Measurements from ENCODE around the gene DUSP22. TPM values are rescaled to one million over a fixed set of nuclear protein-coding genes. Genes with fewer than 3 reads are reported as not detected.

Gene DUSP22
- total RNA-seq, 1 experiment from 2014 or later: 19.2 TPM

DNA sequence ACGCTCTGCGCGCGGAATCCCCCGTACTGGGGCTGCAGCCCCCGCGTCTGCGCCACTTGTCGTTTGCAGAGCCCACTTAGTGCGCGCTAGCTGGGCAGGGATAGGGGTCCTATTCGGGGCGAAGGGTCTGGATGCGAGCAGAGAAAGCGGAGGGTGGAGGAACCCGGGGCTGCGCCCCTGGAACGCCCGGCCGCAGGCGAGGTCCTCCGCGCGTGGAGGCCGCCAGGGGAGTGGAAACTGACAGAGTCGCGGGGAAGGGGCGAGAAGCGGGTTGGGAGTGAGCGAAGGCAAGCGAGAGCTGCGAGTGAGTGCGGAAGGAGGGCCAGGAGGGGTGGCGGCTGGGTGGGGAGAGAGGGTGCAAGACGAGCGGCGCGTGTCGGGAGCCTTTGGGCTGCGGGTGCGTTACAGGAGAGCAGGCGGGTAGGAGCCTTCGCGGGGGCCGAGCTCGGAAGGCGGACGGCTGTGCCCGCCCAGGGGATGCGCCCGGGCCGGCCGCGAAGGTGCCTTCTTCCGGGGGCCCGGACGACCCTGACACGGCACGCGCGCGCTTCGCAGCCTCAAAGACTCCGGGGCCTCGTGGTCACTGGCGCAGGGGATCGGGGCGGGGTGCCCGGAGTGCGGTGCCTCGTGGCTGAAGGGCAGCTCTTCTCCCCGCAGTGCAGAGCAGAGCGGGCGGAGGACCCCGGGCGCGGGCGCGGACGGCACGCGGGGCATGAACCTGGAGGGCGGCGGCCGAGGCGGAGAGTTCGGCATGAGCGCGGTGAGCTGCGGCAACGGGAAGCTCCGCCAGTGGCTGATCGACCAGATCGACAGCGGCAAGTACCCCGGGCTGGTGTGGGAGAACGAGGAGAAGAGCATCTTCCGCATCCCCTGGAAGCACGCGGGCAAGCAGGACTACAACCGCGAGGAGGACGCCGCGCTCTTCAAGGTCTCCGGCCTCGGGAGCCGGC is 100.4 kb downstream of the DUSP22 start:
- H3K4me2 ChIP-seq (ENCODE audit: low read length): no peak overlapping the region
- no peaks in the 10 kb centered on the region for H3K9me3 ChIP-seq (ENCODE audit: control insufficient read depth in 1 of 2, insufficient read depth in 1 of 2, low read depth in 1 of 2, low read length in 2 of 2)
- no peaks in the 10 kb centered on the region for H3K79me2 ChIP-seq (ENCODE audit: insufficient read depth, low read length)
- H3K27me3 ChIP-seq (ENCODE audit: insufficient read depth, low read length): peaks cover 5% of the 10 kb centered on the region; the same call in 1 of the 2 replicates
- CTCF ChIA-PET: no interaction called here
- no peak overlapping the region for H2AFZ ChIP-seq (ENCODE audit: low read depth, low read length, poor library complexity, severe bottlenecking)
- POLR2A ChIA-PET: no interaction called here
- no TSS peak for BruUV-seq (replicated peaks)
- ATAC-seq (no peak), DNase-seq (ENCODE audit: low read depth, low spot score) (no peak)
- no peaks in the 10 kb centered on the region for H3K36me3 ChIP-seq (ENCODE audit: control insufficient read depth in 1 of 2, insufficient read depth in 2 of 2, low read length in 2 of 2)
- no peaks in the 10 kb centered on the region for H3K4me1 ChIP-seq (ENCODE audit: control insufficient read depth in 1 of 2, insufficient read depth in 2 of 2, low read length in 2 of 2)
- no peaks in the 10 kb centered on the region for H3K9me2 ChIP-seq (ENCODE audit: insufficient read depth)
- RAD21 ChIA-PET (ENCODE audit: low non-redundant PET in 1 of 2, low total read pairs in 2 of 2, uncharacterized antibody in 2 of 2, unreplicated experiment in 2 of 2): no interaction called here
- H3K9ac ChIP-seq (ENCODE audit: low read length): no peak overlapping the region
- TF ChIP-seq SRF (IDR thresholded peaks at IDR 0.05; ENCODE audit: low read depth) (no peak), EZH2phosphoT487 (IDR thresholded peaks at IDR 0.05; ENCODE audit: borderline replicate concordance) (no peak), JUND (IDR thresholded peaks at IDR 0.05) (no peak), POLR2AphosphoS5 (IDR thresholded peaks at IDR 0.05; ENCODE audit: low read depth, low read length) (no peak), MAX (IDR thresholded peaks at IDR 0.05) (no peak), ZNF274 (IDR thresholded peaks at IDR 0.05; ENCODE audit: low read depth, low read length) (no peak), SIN3A (IDR thresholded peaks at IDR 0.05; ENCODE audit: low read depth) (no peak)
- H3K4me3 ChIP-seq (replicated peaks in 1 of 2; ENCODE audit: low read depth in 1 of 2, low read length in 2 of 2): no peak overlapping the region
- intact Hi-C loops (cut with micrococcal nuclease): no loop called here
- H4K20me1 ChIP-seq (ENCODE audit: insufficient read depth): no peaks in the 10 kb centered on the region
- H3K27ac ChIP-seq (ENCODE audit: low read depth, low read length): no peak overlapping the region

DNA sequence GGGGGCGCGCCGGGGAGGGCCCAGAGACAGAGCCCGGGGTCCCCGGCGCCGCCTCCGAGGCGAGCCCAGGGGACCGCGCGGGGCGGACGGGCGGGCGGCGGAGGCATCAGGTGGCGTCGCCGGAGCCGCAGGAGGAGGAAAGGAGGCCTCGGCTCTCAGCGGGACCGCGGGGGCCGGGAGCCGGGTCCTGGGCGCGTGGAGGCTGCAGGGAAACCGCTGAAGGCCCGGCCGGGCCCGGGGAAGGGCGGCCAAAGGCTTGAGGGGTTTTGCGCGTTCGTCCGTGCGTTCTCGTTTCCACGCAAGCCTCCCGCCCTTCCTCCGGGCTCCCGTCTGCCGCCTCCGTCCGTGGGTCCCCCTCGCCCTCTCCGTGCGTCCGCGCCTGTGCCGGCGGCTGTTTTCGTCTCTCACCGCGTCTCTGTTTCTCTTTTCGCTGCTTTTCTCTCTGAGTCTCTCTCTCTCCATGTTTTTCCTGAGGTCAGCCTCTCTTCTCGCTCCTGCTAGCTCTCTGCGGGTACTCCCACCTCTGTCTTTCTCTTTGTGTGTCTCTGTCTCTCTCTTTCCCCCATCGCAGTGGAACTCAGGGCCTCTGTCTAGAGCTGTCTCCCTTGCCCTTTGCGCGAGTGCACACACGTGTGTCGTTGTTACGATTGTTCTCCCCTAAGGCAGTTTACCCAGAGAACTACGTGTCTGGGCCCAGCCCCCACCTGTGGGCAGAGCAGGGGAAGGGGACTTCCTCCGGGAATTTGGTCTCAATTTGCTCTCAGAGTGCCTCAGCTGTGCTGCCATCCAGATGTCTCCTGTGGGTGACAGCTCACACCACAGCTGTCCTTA is 101.3 kb downstream of the DUSP22 start:
- H3K4me1 ChIP-seq (ENCODE audit: control insufficient read depth in 1 of 2, insufficient read depth in 2 of 2, low read length in 2 of 2): no peaks in the 10 kb centered on the region
- ChIA-PET CTCF (no interaction called here), POLR2A (no interaction called here), RAD21 (ENCODE audit: low non-redundant PET in 1 of 2, low total read pairs in 2 of 2, uncharacterized antibody in 2 of 2, unreplicated experiment in 2 of 2) (no interaction called here)
- no peak overlapping the region for H3K4me3 ChIP-seq (replicated peaks in 1 of 2; ENCODE audit: low read depth in 1 of 2, low read length in 2 of 2)
- H3K9ac ChIP-seq (ENCODE audit: low read length): no peak overlapping the region
- ATAC-seq (no peak), DNase-seq (ENCODE audit: low read depth, low spot score) (no peak)
- H3K9me3 ChIP-seq (ENCODE audit: control insufficient read depth in 1 of 2, insufficient read depth in 1 of 2, low read depth in 1 of 2, low read length in 2 of 2): no peaks in the 10 kb centered on the region
- H3K36me3 ChIP-seq (ENCODE audit: control insufficient read depth in 1 of 2, insufficient read depth in 2 of 2, low read length in 2 of 2): no peaks in the 10 kb centered on the region
- H3K9me2 ChIP-seq (ENCODE audit: insufficient read depth): no peaks in the 10 kb centered on the region
- intact Hi-C loops (cut with micrococcal nuclease): no loop called here
- no peak overlapping the region for H3K4me2 ChIP-seq (ENCODE audit: low read length)
- H3K79me2 ChIP-seq (ENCODE audit: insufficient read depth, low read length): no peaks in the 10 kb centered on the region
- BruUV-seq (replicated peaks): no TSS peak
- peaks cover 7% of the 10 kb centered on the region; the same call in 1 of the 2 replicates for H3K27me3 ChIP-seq (ENCODE audit: insufficient read depth, low read length)
- H4K20me1 ChIP-seq (ENCODE audit: insufficient read depth): no peaks in the 10 kb centered on the region
- H2AFZ ChIP-seq (ENCODE audit: low read depth, low read length, poor library complexity, severe bottlenecking): no peak overlapping the region
- no peak overlapping the region for H3K27ac ChIP-seq (ENCODE audit: low read depth, low read length)
- no peak for TF ChIP-seq POLR2AphosphoS5 (IDR thresholded peaks at IDR 0.05; ENCODE audit: low read depth, low read length)
- no peak for TF ChIP-seq POLR2A (IDR thresholded peaks at IDR 0.05; ENCODE audit: borderline replicate concordance, extremely low read depth, insufficient read depth, insufficient read length)
- no peak for TF ChIP-seq CTCF (IDR thresholded peaks at IDR 0.05 in 2 of 3, conservative IDR thresholded peaks at IDR 0.05 in 1 of 3; ENCODE audit: borderline replicate concordance in 1 of 3, insufficient read depth in 1 of 3, low read depth in 2 of 3, low read length in 2 of 3)
- TF ChIP-seq ZNF274 (IDR thresholded peaks at IDR 0.05; ENCODE audit: low read depth, low read length): no peak
- TF ChIP-seq YY1 (IDR thresholded peaks at IDR 0.05; ENCODE audit: extremely low read depth, insufficient replicate concordance, low read depth, low read length): no peak
- TF ChIP-seq CBX3 (IDR thresholded peaks at IDR 0.05; ENCODE audit: low read depth): no peak
- TF ChIP-seq TCF7L2 (IDR thresholded peaks at IDR 0.05; ENCODE audit: borderline replicate concordance, extremely low read depth, insufficient read depth, insufficient read length): no peak
- no peak for TF ChIP-seq EZH2phosphoT487 (IDR thresholded peaks at IDR 0.05; ENCODE audit: borderline replicate concordance)
- TF ChIP-seq SRF (IDR thresholded peaks at IDR 0.05; ENCODE audit: low read depth): no peak
- TF ChIP-seq JUND (IDR thresholded peaks at IDR 0.05): no peak
- TF ChIP-seq ELF1 (IDR thresholded peaks at IDR 0.05; ENCODE audit: borderline replicate concordance, low read depth): no peak
- no peak for TF ChIP-seq EZH2 (IDR thresholded peaks at IDR 0.05)
